Measurements from ENCODE around the gene OXCT2. TPM values are rescaled to one million over a fixed set of nuclear protein-coding genes. Genes with fewer than 3 reads are reported as not detected.
A peak's percentile ranks its signal among the peaks of the same experiment; 100 is the strongest.

OXCT2 gene
- total and polyA plus RNA-seq, 2 of the 13 experiments (the other 11 are each of a cell fraction or from before 2014, with no cell fraction given), result 0.21 to 0.33 TPM

- TF ChIP-seq ZNF431 (CRISPR knock-in tag; IDR thresholded peaks at IDR 0.05; ENCODE audit: borderline replicate concordance, low read depth), result no peak
- TF ChIP-seq ZNF264 (CRISPR knock-in tag; IDR thresholded peaks at IDR 0.05), result no peak
- no peak for TF ChIP-seq SNRNP70 (IDR thresholded peaks at IDR 0.05; ENCODE audit: low read depth, low read length)
- TF ChIP-seq ZNF383 (CRISPR knock-in tag; IDR thresholded peaks at IDR 0.05; ENCODE audit: borderline replicate concordance), result no peak
- TF ChIP-seq ZFP36 (IDR thresholded peaks at IDR 0.05; ENCODE audit: borderline replicate concordance, low read depth, low read length, partially characterized antibody), result no peak
- TF ChIP-seq MAFK (conservative IDR thresholded peaks at IDR 0.05 in 1 of 2, IDR thresholded peaks at IDR 0.05 in 1 of 2; ENCODE audit: low read length in 2 of 2), result no peak
- no peak for TF ChIP-seq SMARCC2 (IDR thresholded peaks at IDR 0.05)
- no peak for TF ChIP-seq YEATS4 (CRISPR knock-in tag; IDR thresholded peaks at IDR 0.05; ENCODE audit: borderline replicate concordance)
- no peak for TF ChIP-seq SIX1 (CRISPR knock-in tag; IDR thresholded peaks at IDR 0.05; ENCODE audit: borderline replicate concordance)
- TF ChIP-seq SALL1 (CRISPR knock-in tag; IDR thresholded peaks at IDR 0.05), result peak; percentile 8; the same call in 1 of the 2 replicates
- TF ChIP-seq RAD21 (CRISPR knock-in tag; IDR thresholded peaks at IDR 0.05), result peak; percentile 91
- TF ChIP-seq SNAPC4 (CRISPR knock-in tag; IDR thresholded peaks at IDR 0.05), result no peak
- TF ChIP-seq SUZ12 (IDR thresholded peaks at IDR 0.05; ENCODE audit: low read depth, low read length), result no peak
- TF ChIP-seq NCOA5 (CRISPR knock-in tag; IDR thresholded peaks at IDR 0.05), result no peak
- TF ChIP-seq CREB1 (IDR thresholded peaks at IDR 0.05), result peak; percentile 95
- no peak for TF ChIP-seq CREB1 (CRISPR knock-in tag; IDR thresholded peaks at IDR 0.05)
- TF ChIP-seq REPIN1 (CRISPR knock-in tag; IDR thresholded peaks at IDR 0.05; ENCODE audit: borderline replicate concordance, low read depth), result no peak
- TF ChIP-seq GABPB1 (CRISPR knock-in tag; IDR thresholded peaks at IDR 0.05), result no peak
- TF ChIP-seq HHEX (CRISPR knock-in tag; IDR thresholded peaks at IDR 0.05), result no peak
- no peak for TF ChIP-seq TRAFD1 (CRISPR knock-in tag; IDR thresholded peaks at IDR 0.05; ENCODE audit: borderline replicate concordance)
- TF ChIP-seq HDAC6 (IDR thresholded peaks at IDR 0.05; ENCODE audit: low read depth, low read length), result no peak
- TF ChIP-seq NRL (CRISPR knock-in tag; IDR thresholded peaks at IDR 0.05; ENCODE audit: borderline replicate concordance), result no peak
- TF ChIP-seq XBP1 (CRISPR knock-in tag; IDR thresholded peaks at IDR 0.05), result no peak
- peak; percentile 96 for TF ChIP-seq STAG1 (CRISPR knock-in tag; IDR thresholded peaks at IDR 0.05)
- TF ChIP-seq SATB2 (CRISPR knock-in tag; IDR thresholded peaks at IDR 0.05), result no peak
Observed at GRCh38 chr1:39816415-39817090, 45.4 kb upstream of the OXCT2 start (continued).
